HG02571 (cell line): Measurements from ENCODE around the gene ACOX3.
"Not testable (repeated sequence)": the region's sequence is repeated elsewhere in the genome, so short reads cannot be mapped to it uniquely, and the experiment has no call there.

Experiments
- ATAC-seq: cut with Tn5 transposase; IDR thresholded peaks from one replicate; pipeline ENCODE4 v1.9.1; 2021; ENCODE audit warnings: mild to moderate bottlenecking, moderate library complexity; ENCODE audit not compliant: unreplicated experiment

ACOX3 gene

GRCh38 chr4:8390577-8390976, 49.9 kb downstream of the ACOX3 start:
- no peak for ATAC-seq

- ATAC-seq = no peak
These were observed 52.0 kb downstream of the ACOX3 start for GRCh38 chr4:8388528-8388870.

GRCh38 chr4:8387615-8388527, 52.7 kb downstream of the ACOX3 start:
- ATAC-seq = no peak

- no peak for ATAC-seq
These were observed 53.3 kb downstream of the ACOX3 start for GRCh38 chr4:8387194-8387593.

GRCh38 chr4:8386731-8387130, 53.8 kb downstream of the ACOX3 start:
- ATAC-seq = no peak

- not testable (repeated sequence) for ATAC-seq
These were observed 54.4 kb downstream of the ACOX3 start for GRCh38 chr4:8386131-8386530.

GRCh38 chr4:8385611-8386010, 54.9 kb downstream of the ACOX3 start:
- ATAC-seq = no peak

- ATAC-seq = no peak
These were observed 55.4 kb downstream of the ACOX3 start for GRCh38 chr4:8385106-8385505.

GRCh38 chr4:8384397-8385060, 56.0 kb downstream of the ACOX3 start:
- ATAC-seq = no peak

- ATAC-seq = no peak
These were observed 56.9 kb downstream of the ACOX3 start for GRCh38 chr4:8383451-8384160.

- ATAC-seq = no peak
These were observed 57.5 kb downstream of the ACOX3 start for GRCh38 chr4:8383016-8383415.

GRCh38 chr4:8381814-8382581, 58.5 kb downstream of the ACOX3 start:
- no peak for ATAC-seq

GRCh38 chr4:8380511-8381415, 59.8 kb downstream of the ACOX3 start:
- no peak for ATAC-seq

GRCh38 chr4:8379771-8380170, 60.8 kb downstream of the ACOX3 start:
- no peak for ATAC-seq

GRCh38 chr4:8379281-8379680, 61.2 kb downstream of the ACOX3 start:
- no peak for ATAC-seq

- ATAC-seq = no peak
These were observed 61.7 kb downstream of the ACOX3 start for GRCh38 chr4:8378776-8379175.

- ATAC-seq = no peak
These were observed 62.3 kb downstream of the ACOX3 start for GRCh38 chr4:8378101-8378724.

- no peak for ATAC-seq
These were observed 63.1 kb downstream of the ACOX3 start for GRCh38 chr4:8377103-8378075.
